HK-2 (cell line): ENCODE data around the gene RPS6KA2.

Experiments
- DNase-seq: peaks from one replicate; pipeline ENCODE4 v3.0.0-alpha.2; 2018; ENCODE audit not compliant: unreplicated experiment

Gene RPS6KA2

GRCh38 chr6:166488076-166488685, 138.9 kb downstream of the RPS6KA2 start:
- DNase-seq, result no peak

GRCh38 chr6:166487148-166487547, 139.9 kb downstream of the RPS6KA2 start:
- no peak for DNase-seq

- no peak for DNase-seq
Measured at GRCh38 chr6:166486536-166486880, 140.5 kb downstream of the RPS6KA2 start.

- DNase-seq, result no peak
Measured at GRCh38 chr6:166485651-166486535, 141.2 kb downstream of the RPS6KA2 start.

- no peak for DNase-seq
Measured at GRCh38 chr6:166484863-166485262, 142.2 kb downstream of the RPS6KA2 start.

GRCh38 chr6:166483573-166484250, 143.3 kb downstream of the RPS6KA2 start:
- DNase-seq, result no peak

- DNase-seq, result no peak
Measured at GRCh38 chr6:166483026-166483425, 144.0 kb downstream of the RPS6KA2 start.

GRCh38 chr6:166478782-166479592, 148.1 kb downstream of the RPS6KA2 start:
- no peak for DNase-seq

- DNase-seq, result no peak
Measured at GRCh38 chr6:166477647-166478365, 149.2 kb downstream of the RPS6KA2 start.

GRCh38 chr6:166476634-166477215, 150.3 kb downstream of the RPS6KA2 start:
- DNase-seq, result no peak

- no peak for DNase-seq
Measured at GRCh38 chr6:166476061-166476591, 150.9 kb downstream of the RPS6KA2 start.

GRCh38 chr6:166474721-166475565, 152.1 kb downstream of the RPS6KA2 start:
- no peak for DNase-seq

GRCh38 chr6:166473886-166474571, 153.0 kb downstream of the RPS6KA2 start:
- DNase-seq, result no peak

- DNase-seq, result no peak
Measured at GRCh38 chr6:166472636-166473035, 154.4 kb downstream of the RPS6KA2 start.

GRCh38 chr6:166471797-166472260, 155.2 kb downstream of the RPS6KA2 start:
- no peak for DNase-seq

- no peak for DNase-seq
Measured at GRCh38 chr6:166470863-166471410, 156.1 kb downstream of the RPS6KA2 start.

- DNase-seq, result no peak
Measured at GRCh38 chr6:166470029-166470862, 156.8 kb downstream of the RPS6KA2 start.
